ENCODE results near the gene SPACA1.
A peak's percentile ranks its signal among the peaks of the same experiment; 100 is the strongest.
"Not testable (repeated sequence)": the region's sequence is repeated elsewhere in the genome, so short reads cannot be mapped to it uniquely, and the experiment has no call there.

Gene SPACA1

GRCh38 chr6:88047510-88048150 is at the start of gene SPACA1:
Gene SPACA1 (plus strand): TSS chr6:88047841. CDS start chr6:88047906, 65 bp downstream.
- no peak for ATAC-seq
- DNase-seq: no peak

- DNase-seq: no peak
- no peak for ATAC-seq
These were observed 46.9 kb upstream of the SPACA1 start for GRCh38 chr6:88000713-88001112.

GRCh38 chr6:88001279-88001678 is 46.4 kb upstream of the SPACA1 start:
- ATAC-seq, DNase-seq: not testable (repeated sequence)

GRCh38 chr6:88004707-88005106 is 42.9 kb upstream of the SPACA1 start:
- DNase-seq: no peak
- no peak for ATAC-seq

- ATAC-seq (no peak), DNase-seq (no peak)
These were observed 41.1 kb upstream of the SPACA1 start for GRCh38 chr6:88006557-88006956.

- DNase-seq: no peak
- no peak for ATAC-seq
These were observed 39.2 kb upstream of the SPACA1 start for GRCh38 chr6:88008411-88008810.

- DNase-seq: no peak
These were observed 38.8 kb upstream of the SPACA1 start for GRCh38 chr6:88008831-88009231.

GRCh38 chr6:88013015-88013414 is 34.6 kb upstream of the SPACA1 start:
- peak; percentile 61 for ATAC-seq

More at GRCh38 chr6:88008831-88009231, 38.8 kb upstream of the SPACA1 start:
- no peak for ATAC-seq

GRCh38 chr6:88013554-88013953 is 34.1 kb upstream of the SPACA1 start:
- no peak for DNase-seq
- ATAC-seq: no peak

More at GRCh38 chr6:88013015-88013414, 34.6 kb upstream of the SPACA1 start:
- DNase-seq: no peak

- DNase-seq: no peak
- ATAC-seq: no peak
These were observed 27.2 kb upstream of the SPACA1 start for GRCh38 chr6:88020439-88020838.

- no peak for DNase-seq
- ATAC-seq: no peak
These were observed 22.9 kb upstream of the SPACA1 start for GRCh38 chr6:88024696-88025095.

- ATAC-seq (no peak), DNase-seq (no peak)
These were observed 16.1 kb upstream of the SPACA1 start for GRCh38 chr6:88031550-88031949.

GRCh38 chr6:88044530-88044929 is 3.1 kb upstream of the SPACA1 start:
- no peak for DNase-seq
- ATAC-seq: no peak

GRCh38 chr6:88045521-88046136 is 2.0 kb upstream of the SPACA1 start:
- DNase-seq: no peak
- ATAC-seq: no peak

- DNase-seq (no peak), ATAC-seq (no peak)
These were observed 937 bp downstream of the SPACA1 start for GRCh38 chr6:88048578-88048977.

- ATAC-seq (no peak), DNase-seq (no peak)
These were observed 2.6 kb downstream of the SPACA1 start for GRCh38 chr6:88050140-88050818.

- no peak for DNase-seq
- ATAC-seq: no peak
These were observed 11.6 kb downstream of the SPACA1 start for GRCh38 chr6:88059191-88059590.

- ATAC-seq (no peak), DNase-seq (no peak)
These were observed 14.7 kb downstream of the SPACA1 start for GRCh38 chr6:88062376-88062775.

- ATAC-seq (no peak), DNase-seq (no peak)
These were observed 24.8 kb downstream of the SPACA1 start for GRCh38 chr6:88072462-88072861.

GRCh38 chr6:88074791-88075190 is 27.1 kb downstream of the SPACA1 start:
- ATAC-seq (no peak), DNase-seq (no peak)

GRCh38 chr6:88077305-88077704 is 29.7 kb downstream of the SPACA1 start:
- ATAC-seq (no peak), DNase-seq (no peak)

GRCh38 chr6:88086792-88087191 is 39.2 kb downstream of the SPACA1 start:
- no peak for ATAC-seq
- no peak for DNase-seq

- DNase-seq (no peak), ATAC-seq (no peak)
These were observed 42.1 kb downstream of the SPACA1 start for GRCh38 chr6:88089708-88090107.

All from stimulated activated naive CD8-positive, alpha-beta T cell treated with anti-CD3 and anti-CD28 coated beads, Interleukin-15, Interleukin-2, amounts not matched to agents 100 U/mL and 50 U/mL, for 24 hours (primary cell).